ENCODE results near the gene RETN. TPM values are rescaled to one million over a fixed set of nuclear protein-coding genes. Genes with fewer than 3 reads are reported as not detected.

RETN gene
- not detected for polyA plus RNA-seq (2013, experiment 1 of 2; ENCODE audit: insufficient read length)
- polyA plus RNA-seq (2013, experiment 2 of 2; ENCODE audit: insufficient read length): not detected

- no peak for DNase-seq
These were observed at the start of gene RETN for GRCh38 chr19:7668842-7669241. RETN (plus strand) TSS chr19:7669049; CDS start chr19:7669327, 278 bp downstream.

- DNase-seq: no peak
These were observed 49.0 kb upstream of the RETN start for GRCh38 chr19:7619671-7620441.

GRCh38 chr19:7620442-7621412 is 48.1 kb upstream of the RETN start:
- no peak for DNase-seq

- no peak for DNase-seq
These were observed 45.7 kb upstream of the RETN start for GRCh38 chr19:7622933-7623685.

- DNase-seq: no peak
These were observed 44.9 kb upstream of the RETN start for GRCh38 chr19:7623725-7624603.

GRCh38 chr19:7624810-7625209 is 44.0 kb upstream of the RETN start:
- no peak for DNase-seq

- no peak for DNase-seq
These were observed 43.0 kb upstream of the RETN start for GRCh38 chr19:7625763-7626372.

- DNase-seq: no peak
These were observed 41.7 kb upstream of the RETN start for GRCh38 chr19:7627166-7627565.

- DNase-seq: no peak
These were observed 40.1 kb upstream of the RETN start for GRCh38 chr19:7628589-7629311.

- peak; percentile 99 for DNase-seq
These were observed 39.3 kb upstream of the RETN start, which contains the start of the genes PET100 and XAB2 for GRCh38 chr19:7629347-7630054. PET100 (plus strand) TSS chr19:7629793; CDS start chr19:7629834, 41 bp downstream. XAB2 (minus strand) TSS chr19:7629545; CDS start chr19:7629527, 18 bp downstream.

GRCh38 chr19:7631577-7631976 is 37.3 kb upstream of the RETN start:
- no peak for DNase-seq

GRCh38 chr19:7632340-7633203 is 36.3 kb upstream of the RETN start:
- no peak for DNase-seq

GRCh38 chr19:7633698-7634097 is 35.2 kb upstream of the RETN start, which contains the start of gene PCP2:
PCP2 (minus strand) TSS chr19:7633719; CDS start chr19:7633457, 262 bp downstream.
- no peak for DNase-seq

GRCh38 chr19:7635670-7636069 is 33.2 kb upstream of the RETN start:
- no peak for DNase-seq

- no peak for DNase-seq
These were observed 32.5 kb upstream of the RETN start for GRCh38 chr19:7636317-7636690.

GRCh38 chr19:7636691-7637373 is 32.0 kb upstream of the RETN start, which contains the start of gene STXBP2:
STXBP2 (plus strand) TSS chr19:7637110; CDS start chr19:7637150, 40 bp downstream.
- DNase-seq: no peak

All from fibroblast of skin of scalp (primary cell).